DMS 273 (cell line): Measurements from ENCODE around the gene GARRE1.
"Not testable (repeated sequence)": the region's sequence is repeated elsewhere in the genome, so short reads cannot be mapped to it uniquely, and the experiment has no call there.

Experiments
- DNase-seq: peaks from one replicate; lab custom pipeline; 2025; ENCODE audit not compliant: unreplicated experiment; lab: John Stamatoyannopoulos, UW

The GARRE1 gene

GRCh38 chr19:34256835-34257558, 2.6 kb downstream of the GARRE1 start:
- DNase-seq = no peak

DNA sequence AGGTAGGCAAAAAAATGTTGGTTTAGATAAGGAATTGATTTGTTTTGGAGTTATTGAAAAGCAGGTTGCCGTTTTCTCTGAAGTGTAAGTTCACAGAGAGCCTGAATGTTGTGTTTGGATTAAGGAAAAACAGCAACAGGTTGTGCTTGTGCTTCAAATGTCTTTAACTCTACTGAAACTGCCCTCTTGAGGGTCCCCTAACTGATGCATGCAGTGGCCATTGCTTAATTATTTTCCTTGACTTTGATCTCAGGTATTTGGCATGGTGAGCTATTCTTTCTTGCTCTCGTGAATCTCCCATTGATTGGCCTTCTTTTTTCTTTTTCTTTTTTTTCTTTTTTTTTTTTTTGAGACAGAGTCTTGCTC, 3.2 kb downstream of the GARRE1 start:
- no peak for DNase-seq

DNA sequence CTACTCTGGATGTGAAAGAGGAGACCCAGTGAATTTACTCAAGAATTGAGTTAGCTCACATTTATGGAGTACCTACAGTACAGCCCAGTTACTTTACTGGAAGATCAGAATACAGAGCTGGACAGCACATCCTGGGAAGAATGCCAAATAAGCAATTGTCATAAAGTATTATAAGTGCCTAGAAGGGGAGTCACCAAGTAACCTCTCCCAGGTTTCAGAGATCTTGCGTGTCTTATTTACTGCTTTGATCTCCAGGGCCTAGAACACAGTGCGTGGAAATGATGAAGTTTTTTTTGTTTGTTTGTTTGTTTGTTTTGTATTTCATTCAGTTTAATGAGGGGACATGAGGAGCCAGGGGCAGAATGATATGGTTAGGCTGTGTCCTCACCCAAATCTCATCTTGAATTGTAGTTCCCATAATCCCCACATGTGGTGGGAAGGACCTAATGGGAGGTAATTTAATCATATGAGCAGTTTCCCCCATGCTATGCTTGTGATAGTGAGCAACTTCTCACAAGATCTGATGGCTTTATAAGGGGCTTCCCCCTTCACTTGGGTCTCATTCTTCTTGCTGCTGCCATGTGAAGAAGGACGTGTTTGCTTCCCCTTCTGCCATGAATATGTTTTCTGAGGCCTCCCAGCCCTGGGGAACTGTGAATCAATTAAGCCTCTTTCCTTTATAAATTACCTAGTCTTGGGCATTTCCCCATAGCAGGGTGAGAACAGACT, 5.2 kb downstream of the GARRE1 start:
- no peak for DNase-seq

GRCh38 chr19:34260771-34261173, 6.4 kb downstream of the GARRE1 start:
- no peak for DNase-seq

DNA sequence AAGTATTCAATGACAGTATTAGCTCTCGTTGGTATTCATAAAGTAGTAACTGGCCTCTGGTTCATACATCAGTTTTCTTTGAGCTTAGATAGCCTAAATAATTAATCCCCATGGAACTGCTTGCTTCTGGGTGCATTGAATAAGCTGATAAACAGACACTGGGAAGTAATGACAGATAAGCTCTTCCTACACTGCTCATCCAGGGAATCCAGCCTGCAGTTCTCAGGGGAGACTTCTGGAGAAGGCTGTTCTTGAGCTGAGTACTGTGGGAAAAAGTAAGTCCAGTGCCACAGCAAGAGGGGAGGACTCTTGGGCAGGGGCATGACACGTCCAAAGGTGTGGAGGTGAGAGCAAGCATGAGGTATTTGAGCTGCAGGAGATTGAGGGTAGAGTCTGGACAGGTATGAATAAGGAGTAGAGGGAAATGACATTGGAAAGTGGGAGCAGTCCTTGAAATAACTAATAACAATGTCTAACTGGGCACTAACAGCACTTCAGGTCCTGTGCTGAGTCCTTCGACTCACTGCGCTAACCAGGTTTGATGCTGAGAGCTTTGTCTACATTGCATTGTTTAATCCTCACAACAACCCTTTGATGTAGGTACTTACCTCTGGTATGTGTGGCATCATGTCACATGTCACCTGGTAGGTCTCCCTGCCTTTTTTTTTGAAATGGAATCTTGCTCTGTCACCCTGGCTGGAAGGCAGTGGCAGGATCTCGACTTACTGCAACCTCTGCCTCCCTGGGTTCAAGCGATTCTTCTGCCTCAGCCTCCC, 7.2 kb downstream of the GARRE1 start:
- DNase-seq = no peak

- no peak for DNase-seq
These were observed 9.4 kb downstream of the GARRE1 start for GRCh38 chr19:34263745-34264237.

- DNase-seq = no peak
These were observed 10.9 kb downstream of the GARRE1 start for GRCh38 chr19:34265221-34265650.

- DNase-seq = no peak
These were observed 14.7 kb downstream of the GARRE1 start for GRCh38 chr19:34269081-34269480.

GRCh38 chr19:34269489-34269888, 15.1 kb downstream of the GARRE1 start:
- DNase-seq = no peak

DNA sequence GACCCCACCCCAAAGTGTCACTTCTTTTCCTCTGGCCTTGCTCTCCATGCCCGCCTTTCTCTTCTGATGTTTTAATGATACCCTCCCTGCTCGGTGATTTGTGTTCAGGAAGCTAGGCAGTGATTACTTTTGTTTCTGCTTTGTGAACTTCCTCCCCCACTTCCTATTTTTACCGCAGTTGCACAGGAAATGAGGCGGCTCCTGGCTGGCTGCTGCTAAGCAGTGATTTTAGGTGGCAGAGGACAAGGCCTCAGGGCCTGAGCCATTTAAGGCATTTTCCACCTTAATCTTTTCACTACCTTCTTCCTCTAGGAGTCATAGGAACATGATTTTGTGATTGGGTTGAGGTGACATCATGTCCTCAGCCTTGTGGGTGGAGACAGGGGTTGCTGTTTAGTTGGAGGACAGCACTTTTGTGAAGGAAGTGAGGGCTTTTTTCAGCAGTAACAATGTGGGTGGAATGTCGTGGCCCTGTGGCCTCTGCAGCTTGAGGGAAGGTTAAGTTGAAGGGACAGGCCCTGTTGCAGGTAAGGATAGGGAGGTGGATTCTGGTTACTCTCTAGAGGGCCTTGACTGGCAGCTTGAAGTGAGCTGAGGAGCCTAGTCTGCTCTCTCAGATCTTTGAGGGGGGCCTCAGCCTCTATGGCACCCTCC, 15.7 kb downstream of the GARRE1 start:
- no peak for DNase-seq

- no peak for DNase-seq
These were observed 18.8 kb downstream of the GARRE1 start for GRCh38 chr19:34273121-34273520.

DNA sequence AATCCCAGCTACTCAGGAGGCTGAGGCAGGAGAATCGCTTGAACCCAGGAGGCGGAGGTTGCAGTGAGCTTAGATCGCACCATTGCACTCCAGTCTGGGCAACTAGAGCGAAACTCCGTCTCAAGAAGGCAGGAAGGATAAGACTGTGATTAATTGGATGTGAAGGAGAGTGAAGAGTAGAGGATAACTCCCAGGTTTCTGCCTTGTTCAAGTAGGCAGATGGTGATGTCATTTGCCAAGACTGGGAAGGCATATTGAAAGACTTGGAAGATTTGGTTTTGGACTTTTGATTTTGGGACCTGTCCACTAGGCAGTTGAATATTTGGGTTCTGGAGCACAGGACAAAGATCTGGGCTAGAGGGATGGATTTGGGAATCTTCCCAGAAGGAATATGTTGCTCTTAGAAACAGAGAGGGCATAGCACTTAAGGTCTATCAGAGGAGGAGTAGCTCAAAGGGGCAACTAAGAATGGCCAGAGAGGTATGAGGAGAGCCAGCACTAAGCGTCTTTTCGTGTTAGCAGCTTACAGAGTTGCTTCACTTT, 20.0 kb downstream of the GARRE1 start:
- DNase-seq = no peak

GRCh38 chr19:34274827-34275625, 20.7 kb downstream of the GARRE1 start:
- DNase-seq = no peak

- DNase-seq = no peak
These were observed 21.4 kb downstream of the GARRE1 start for GRCh38 chr19:34275705-34276104.

- no peak for DNase-seq
These were observed 22.3 kb downstream of the GARRE1 start for GRCh38 chr19:34276614-34277013.

DNA sequence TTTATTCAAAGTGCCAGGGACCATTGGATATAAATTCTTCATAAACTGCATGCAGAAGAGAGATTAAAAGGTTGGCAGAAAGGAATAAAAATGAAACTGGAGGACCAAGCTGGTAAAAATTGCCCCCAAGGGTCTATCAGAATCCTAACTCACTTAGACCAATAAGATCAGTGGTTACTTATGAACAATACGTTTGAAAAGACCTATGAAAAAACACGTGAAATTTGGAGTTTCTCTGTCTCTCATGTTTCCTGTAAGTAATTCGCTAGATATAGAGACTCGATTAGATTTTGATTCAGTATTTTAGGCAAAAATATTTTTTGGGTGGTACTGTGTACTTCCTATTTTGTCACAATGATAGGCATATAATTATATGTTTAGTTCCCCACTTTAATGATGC, 22.9 kb downstream of the GARRE1 start:
- no peak for DNase-seq

- no peak for DNase-seq
These were observed 24.4 kb downstream of the GARRE1 start for GRCh38 chr19:34278783-34279182.

DNA sequence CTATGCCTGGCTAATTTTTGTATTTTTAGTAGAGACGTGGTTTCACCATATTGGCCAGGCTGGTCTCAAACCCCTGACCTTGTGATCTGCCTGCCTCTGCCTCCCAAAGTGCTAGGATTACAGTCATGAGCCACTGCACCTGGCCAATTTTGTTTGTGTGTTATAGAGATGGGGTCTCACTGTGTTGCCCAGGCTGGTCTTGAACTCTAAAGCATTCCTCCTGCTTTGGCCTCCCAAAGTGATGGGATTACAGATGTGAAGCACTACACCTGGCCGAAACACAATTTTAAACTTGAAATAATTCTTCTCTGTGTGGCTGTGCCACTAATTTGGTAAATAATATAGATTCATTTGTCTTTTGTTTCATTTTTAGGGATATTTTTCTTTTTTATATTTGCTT, 27.1 kb downstream of the GARRE1 start:
- DNase-seq = not testable (repeated sequence)

DNA sequence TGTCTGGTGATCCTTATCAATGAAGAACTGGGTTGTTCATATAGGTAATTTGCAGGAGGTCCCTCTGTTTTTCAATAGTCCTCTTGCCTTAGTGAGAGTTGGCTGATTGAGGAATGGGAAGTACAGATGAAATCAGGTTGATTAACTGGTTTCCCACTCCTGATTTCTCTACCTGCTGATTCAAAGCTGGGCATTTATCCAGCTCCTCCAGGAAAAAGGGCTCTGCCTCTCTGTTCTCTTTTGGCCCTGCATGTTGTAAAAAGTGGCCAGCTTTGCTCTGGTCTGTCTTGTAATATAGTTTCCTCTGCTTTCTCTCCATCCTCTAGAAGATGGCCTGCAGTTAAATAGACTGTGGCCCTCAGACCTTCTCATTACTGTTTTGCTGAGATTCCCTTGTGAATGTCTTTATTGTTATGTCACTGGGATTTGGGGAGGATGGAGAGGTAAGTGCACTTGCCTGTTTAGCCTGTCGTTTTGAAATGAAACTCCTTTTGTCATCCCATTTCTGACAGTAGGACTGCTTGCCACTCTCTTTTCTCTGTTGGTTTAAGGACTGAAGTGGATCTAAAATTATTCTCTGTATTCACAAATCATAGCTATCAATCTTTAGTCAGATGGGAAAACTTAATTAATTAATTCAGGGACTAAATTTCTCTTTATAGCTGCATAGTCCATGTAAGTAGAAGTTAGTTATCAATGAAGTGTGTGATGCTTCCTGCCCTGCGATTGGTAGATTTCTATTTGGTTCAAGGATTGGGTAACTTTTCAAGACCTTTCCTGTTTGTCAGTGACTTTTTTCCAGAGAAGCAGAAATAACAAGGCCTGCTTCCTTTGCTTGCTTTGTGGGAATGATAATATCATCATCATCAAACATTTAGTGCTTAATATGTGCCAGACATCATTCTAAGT, 28.5 kb downstream of the GARRE1 start:
- no peak for DNase-seq
